Adrenal gland (tissue), 12 donors: ENCODE results near the gene ZNF618. TPM values are rescaled to one million over a fixed set of nuclear protein-coding genes. Genes with fewer than 3 reads are reported as not detected.

ENCODE experiments used
- DNase-seq, 7 donors: peaks; one replicate each; pipeline ENCODE4 v3.0.0-alpha.2; 2019 to 2020
- H3K27ac ChIP-seq, 5 donors: fragments of 200-600 bp; sonication (generic) in 4 of 5; 1 replicate in 3 of 5; 2 replicates in 2 of 5; pipeline versions ENCODE4 v1.5.1 to v1.8.0; 2016 to 2020; ENCODE audit warnings: mild to moderate bottlenecking in 1 of 5
- H3K27me3 ChIP-seq: fragments of 200-600 bp; 2 replicates; pipeline ENCODE4 v1.8.0; 2021
- H3K36me3 ChIP-seq, 2 donors: fragments of 200-600 bp; replicated peaks in 1 of 2; 1 replicate in 1 of 2; 2 replicates in 1 of 2; pipeline versions ENCODE4 v1.5.1 to v1.8.0; 2018 to 2022
- H3K4me1 ChIP-seq, 2 donors: fragments of 200-600 bp; replicated peaks in 1 of 2; 1 replicate in 1 of 2; 2 replicates in 1 of 2; pipeline versions ENCODE4 v1.5.1 to v1.8.0; 2018 to 2021
- H3K4me3 ChIP-seq, 4 donors: fragments of 200-600 bp; sonication (generic) in 3 of 4; one replicate each; pipeline ENCODE4 v1.5.1; 2016 to 2018
- H3K9me3 ChIP-seq, 3 donors: fragments of 200-600 bp; sonication (generic) in 1 of 3; replicated peaks in 1 of 3; 1 replicate in 2 of 3; 2 replicates in 1 of 3; pipeline versions ENCODE4 v1.5.1 to v1.8.0; 2016 to 2021
- POLR2A ChIP-seq, 2 donors: fragments of 450-650 bp; IDR thresholded peaks; one replicate each; pipeline ENCODE4 v1.6.1; 2017; ENCODE audit warnings: antibody characterized with exemption in 2 of 2, mild to moderate bottlenecking in 2 of 2, moderate library complexity in 1 of 2
- WGBS, 4 donors: extraction: QIAGEN DNeasy Blood & Tissue Kit in 2 of 4; methylation state at CpG; one replicate each; pipeline versions ENCODE4 v1.1.5 to v1.1.7; 2013 to 2017; 5-methylcytosine and 5-hydroxymethylcytosine counted together
- intact Hi-C, 2 donors: fragments of 100-400 bp; cut with DNase I; formaldehyde crosslinking; loops; one replicate each; pipeline versions ENCODE4 v1.14.1 to v1.15.0; 2022 to 2023
- polyA plus RNA-seq, 3 donors: library from polyadenylated mRNA; stranded (reverse); fragments of 200-250 nt in 2 of 3; fragments of 350-450 nt in 1 of 3; fragmentation: Illumina TruSeq in 1 of 3; extraction: RNeasy Lipid Tissue Mini Kit (QIAGEN cat#74804) in 1 of 3; gene quantifications; one replicate each; pipeline ENCODE4 v1.2.3, GENCODE V29; 2013 to 2014
- total RNA-seq, 9 donors: library from RNA; depleted of rRNA in 4 of 9; stranded (reverse); fragments of >200 nt in 4 of 9; fragments of 120-200 nt in 1 of 9; fragmentation: NEBNext Ultra II Directional in 1 of 9; extraction: Animal tissue kit (Norgen Biotek cat#: 25700) in 1 of 9; gene quantifications; one replicate each; pipeline versions ENCODE4 v1.1.0 to v1.2.4, GENCODE V29; 2013 to 2023
- TF ChIP-seq, protein P1 (sequence below), 6 experiments: fragments of 450-650 bp in 4 of 6; fragments of 200-600 bp in 2 of 6; sonication (generic) in 1 of 6; IDR thresholded peaks; 1 replicate in 5 of 6; 2 replicates in 1 of 6; pipeline versions ENCODE4 v1.5.1 to v1.8.0; 2016 to 2021; ENCODE audit warnings: antibody characterized with exemption in 6 of 6, mild to moderate bottlenecking in 2 of 6, moderate library complexity in 1 of 6
- donor health status: healthy with polysubstance abuse.
- donor health status: Bipolar disorder and iron deficiency.
- donor health status: DM: yes; HTN: yes; CAD: no.
- donor health status: DM: no; HTN: no; CAD: no.
- donor health status: DM: no; HTN: no; CAD: no.
- donor health status: DM: yes; HTN: yes; CAD: no.

ZNF618 gene
- total and polyA plus RNA-seq, 12 donors = 4.5 to 21.3 (median 9.9) TPM

DNA sequence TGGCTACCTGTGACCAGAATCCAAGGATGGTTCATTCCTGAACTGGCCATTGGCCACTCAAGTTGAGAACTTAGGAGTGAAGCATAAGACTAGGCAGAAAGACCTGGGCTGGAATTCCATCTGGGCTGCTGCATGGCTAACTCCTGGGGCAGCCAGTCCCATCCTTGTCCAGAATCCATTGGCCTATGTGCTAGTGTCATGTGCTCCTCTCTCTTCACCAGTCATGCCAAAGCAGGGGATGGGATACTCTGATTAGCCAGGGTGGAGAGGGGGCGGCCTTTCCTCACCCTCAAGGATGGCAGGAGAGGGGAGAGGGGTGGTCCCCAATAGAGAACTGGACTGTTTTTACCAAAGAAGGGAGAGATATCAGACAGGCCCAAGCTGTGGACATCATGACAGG lies 93.2 kb downstream of the ZNF618 start:
- intact Hi-C loops = loop anchor here in 1 of 2 donors (10.0 kb wide), 1 partner anchor 165 kb away; no protein-coding TSS in a partner anchor
- H3K36me3 ChIP-seq = no peaks in the 10 kb centered on the region
- H3K4me1 ChIP-seq = peaks cover 0 to 8% of the 10 kb centered on the region in 2 donors
- no peaks in the 10 kb centered on the region for H3K27me3 ChIP-seq
- no peak for DNase-seq
- H3K9me3 ChIP-seq = no peaks in the 10 kb centered on the region
- no peak overlapping the region for H3K27ac ChIP-seq
- no peak for TF ChIP-seq POLR2A (IDR thresholded peaks at IDR 0.05)
- TF ChIP-seq, protein P1, sequence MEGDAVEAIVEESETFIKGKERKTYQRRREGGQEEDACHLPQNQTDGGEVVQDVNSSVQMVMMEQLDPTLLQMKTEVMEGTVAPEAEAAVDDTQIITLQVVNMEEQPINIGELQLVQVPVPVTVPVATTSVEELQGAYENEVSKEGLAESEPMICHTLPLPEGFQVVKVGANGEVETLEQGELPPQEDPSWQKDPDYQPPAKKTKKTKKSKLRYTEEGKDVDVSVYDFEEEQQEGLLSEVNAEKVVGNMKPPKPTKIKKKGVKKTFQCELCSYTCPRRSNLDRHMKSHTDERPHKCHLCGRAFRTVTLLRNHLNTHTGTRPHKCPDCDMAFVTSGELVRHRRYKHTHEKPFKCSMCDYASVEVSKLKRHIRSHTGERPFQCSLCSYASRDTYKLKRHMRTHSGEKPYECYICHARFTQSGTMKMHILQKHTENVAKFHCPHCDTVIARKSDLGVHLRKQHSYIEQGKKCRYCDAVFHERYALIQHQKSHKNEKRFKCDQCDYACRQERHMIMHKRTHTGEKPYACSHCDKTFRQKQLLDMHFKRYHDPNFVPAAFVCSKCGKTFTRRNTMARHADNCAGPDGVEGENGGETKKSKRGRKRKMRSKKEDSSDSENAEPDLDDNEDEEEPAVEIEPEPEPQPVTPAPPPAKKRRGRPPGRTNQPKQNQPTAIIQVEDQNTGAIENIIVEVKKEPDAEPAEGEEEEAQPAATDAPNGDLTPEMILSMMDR (IDR thresholded peaks at IDR 0.05) = no peak
- no peak overlapping the region for H3K4me3 ChIP-seq
- 88 to 100% (median 96%) methylated on average over 1 of the region's 1 CpG for WGBS, 4 donors

DNA sequence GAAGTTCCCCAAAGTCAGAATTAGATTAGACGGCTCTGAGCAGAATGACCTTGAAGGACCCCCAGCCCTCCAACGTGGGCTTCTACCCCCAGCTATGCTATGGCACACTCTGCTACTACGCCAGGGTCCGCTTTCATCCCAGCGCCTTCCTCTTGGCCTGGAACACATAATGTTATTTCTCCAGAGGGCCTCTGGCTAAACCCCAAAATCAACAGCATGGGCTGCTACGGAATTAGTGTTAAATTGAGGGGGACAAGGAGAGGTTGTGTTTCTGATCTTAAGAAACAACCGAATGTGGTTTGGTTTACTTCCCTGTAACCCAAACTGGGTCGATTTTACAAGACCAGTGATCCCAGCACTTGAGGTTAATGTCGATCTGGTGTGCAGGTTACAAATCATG lies 97.1 kb downstream of the ZNF618 start:
- TF ChIP-seq, protein P1 (IDR thresholded peaks at IDR 0.05) = no peak
- no peak for TF ChIP-seq POLR2A (IDR thresholded peaks at IDR 0.05)
- Histone ChIP-seq H3K36me3 (no peaks in the 10 kb centered on the region), H3K9me3 (no peaks in the 10 kb centered on the region), H3K4me3 (no peak overlapping the region), H3K4me1 (no peaks in the 10 kb centered on the region), H3K27ac (no peak overlapping the region), H3K27me3 (no peaks in the 10 kb centered on the region)
- intact Hi-C loops = no loop called here
- WGBS, 4 donors = 66 to 79% (median 73%) methylated on average over 9 of the region's 9 CpGs
- DNase-seq = no peak

DNA sequence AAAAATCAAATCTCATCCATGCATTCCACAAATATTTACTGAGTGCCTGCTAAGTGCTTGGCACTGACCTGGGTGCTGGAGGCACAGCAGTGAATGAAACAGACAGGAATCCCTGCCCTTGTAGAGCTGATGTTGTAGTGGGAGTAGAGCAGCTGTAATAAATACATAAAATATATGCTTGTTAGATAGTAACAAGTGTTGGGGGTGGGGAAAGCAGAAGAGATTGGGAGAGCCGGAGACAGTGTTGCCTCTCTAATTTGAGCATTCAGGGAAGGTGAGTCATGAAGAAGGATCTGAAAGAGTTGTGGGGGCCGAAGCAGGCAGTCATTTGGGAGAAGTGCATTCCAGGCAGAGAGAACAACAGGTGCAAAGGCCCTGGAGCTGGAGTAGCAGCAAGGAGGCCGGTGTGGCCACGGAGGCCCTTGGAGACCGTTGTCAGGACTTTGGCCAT lies 97.9 kb downstream of the ZNF618 start:
- TF ChIP-seq, protein P1 (IDR thresholded peaks at IDR 0.05) = no peak
- TF ChIP-seq POLR2A (IDR thresholded peaks at IDR 0.05) = no peak
- intact Hi-C loops = no loop called here
- H3K4me1 ChIP-seq = peaks cover 0 to 6% of the 10 kb centered on the region in 2 donors
- 70 to 82% (median 81%) methylated on average over 5 of the region's 5 CpGs for WGBS, 4 donors
- H3K9me3 ChIP-seq = no peaks in the 10 kb centered on the region
- no peaks in the 10 kb centered on the region for H3K36me3 ChIP-seq
- H3K4me3 ChIP-seq = no peak overlapping the region
- H3K27ac ChIP-seq = no peak overlapping the region
- no peak for DNase-seq
- no peaks in the 10 kb centered on the region for H3K27me3 ChIP-seq

DNA sequence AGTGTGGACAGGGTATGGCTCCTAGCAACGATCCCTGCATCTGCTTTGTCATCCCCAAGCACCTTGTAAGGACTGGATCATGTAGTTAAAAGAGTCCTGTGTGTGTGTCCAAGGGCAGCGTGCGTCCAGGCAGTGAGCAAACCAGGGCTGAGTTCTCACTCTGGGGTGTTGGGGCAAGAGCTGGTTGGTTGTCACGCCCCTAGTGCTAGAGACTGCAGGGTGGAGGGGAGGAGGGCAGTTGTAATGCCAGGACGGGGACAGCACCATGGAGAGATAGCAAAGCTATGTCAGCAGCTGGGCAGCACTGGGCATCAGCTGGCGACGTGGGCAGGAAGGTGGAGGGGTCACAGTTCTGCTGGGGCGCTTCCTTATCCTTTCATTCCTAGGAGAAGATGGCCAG lies 100.8 kb downstream of the ZNF618 start:
- WGBS, 4 donors = 91 to 93% (median 92%) methylated on average over 8 of the region's 8 CpGs
- Histone ChIP-seq H3K4me1 (peaks cover 0 to 14% of the 10 kb centered on the region in 2 donors), H3K36me3 (no peaks in the 10 kb centered on the region), H3K4me3 (no peak overlapping the region), H3K27ac (no peak overlapping the region), H3K9me3 (no peaks in the 10 kb centered on the region), H3K27me3 (no peaks in the 10 kb centered on the region)
- intact Hi-C loops = no loop called here
- no peak for DNase-seq
- TF ChIP-seq, protein P1 (IDR thresholded peaks at IDR 0.05) = no peak
- no peak for TF ChIP-seq POLR2A (IDR thresholded peaks at IDR 0.05)
